D721Med (cell line): ENCODE results near the gene EXOC8.

Experiments
- DNase-seq: peaks from one replicate; pipeline ENCODE4 v3.0.0; 2011; ENCODE audit warnings: low spot score; ENCODE audit not compliant: insufficient read length
- FAIRE-seq: peaks from 2 replicates; lab custom pipeline; 2011; peaks lifted over from hg19 to GRCh38; lab: Jason Lieb, UNC
- CTCF ChIP-seq: IDR thresholded peaks from 2 replicates; pipeline ENCODE4 v1.5.1; 2012; ENCODE audit warnings: mild to moderate bottlenecking, control low read depth; ENCODE audit not compliant: insufficient read depth; ENCODE audit errors: missing control alignments

EXOC8 gene

GRCh38 chr1:231381729-231382128 is 44.1 kb upstream of the EXOC8 start:
- FAIRE-seq (peak; percentile 74), DNase-seq (no peak)
- TF ChIP-seq CTCF, result no peak

- DNase-seq (no peak), FAIRE-seq (peak; percentile 69)
- no peak for TF ChIP-seq CTCF
Measured at GRCh38 chr1:231376875-231377549, 39.4 kb upstream of the EXOC8 start.

- TF ChIP-seq CTCF, result no peak
- DNase-seq (no peak), FAIRE-seq (peak; percentile 68)
Measured at GRCh38 chr1:231376101-231376500, 38.4 kb upstream of the EXOC8 start.

- FAIRE-seq (no peak), DNase-seq (no peak)
- no peak for TF ChIP-seq CTCF
Measured at GRCh38 chr1:231374394-231374793, 36.7 kb upstream of the EXOC8 start.

GRCh38 chr1:231372501-231372900 is 34.8 kb upstream of the EXOC8 start:
- FAIRE-seq, result no peak
- DNase-seq, result no peak
- no peak for TF ChIP-seq CTCF

- no peak for TF ChIP-seq CTCF
- DNase-seq (no peak), FAIRE-seq (no peak)
Measured at GRCh38 chr1:231369282-231369681, 31.6 kb upstream of the EXOC8 start.

- no peak for DNase-seq
- FAIRE-seq, result peak; percentile 69
- no peak for TF ChIP-seq CTCF
Measured at GRCh38 chr1:231364192-231364591, 26.5 kb upstream of the EXOC8 start.
